ENCODE results near the gene SCD5.

SCD5 gene

DNA sequence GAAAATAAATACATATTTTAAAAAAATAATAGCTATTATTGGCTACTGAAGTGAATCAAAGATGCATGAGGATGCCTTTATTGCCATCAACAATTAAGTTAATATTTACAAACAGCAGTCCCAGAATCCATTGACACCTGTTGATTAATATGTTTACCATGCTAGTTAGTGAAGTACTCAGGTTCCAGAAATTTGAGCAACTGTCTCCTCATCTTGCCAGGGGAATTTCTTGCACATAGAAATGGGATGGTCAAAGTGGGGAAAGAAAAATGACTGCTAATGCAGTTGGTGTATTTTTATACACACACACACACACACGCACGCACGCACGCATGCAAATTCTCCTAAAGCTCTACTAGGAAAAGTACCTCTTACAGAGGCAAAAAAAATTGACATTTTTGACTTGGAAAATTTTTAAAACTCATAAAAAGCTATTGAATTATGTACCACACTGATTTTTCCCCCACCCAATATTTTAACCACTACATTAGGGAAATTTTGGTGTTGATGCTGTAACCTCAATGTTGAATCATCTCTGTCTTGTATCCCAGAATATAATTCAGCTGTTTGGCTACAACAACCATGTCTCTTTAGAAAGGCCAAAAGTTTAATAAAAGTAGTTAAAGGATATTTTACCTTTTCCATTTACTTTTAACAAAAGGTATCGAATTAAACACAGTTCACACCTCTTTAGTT lies 131.5 kb downstream of the SCD5 start:
- H3K27me3 ChIP-seq (ENCODE audit: insufficient read depth, low read length), result no peaks in the 10 kb centered on the region
- H3K4me3 ChIP-seq (ENCODE audit: low read length), result no peak overlapping the region
- peaks cover 3% of the 10 kb centered on the region; the same call in 1 of the 2 replicates for H3K4me1 ChIP-seq (ENCODE audit: insufficient read depth, low read length)
- no peaks in the 10 kb centered on the region for H3K36me3 ChIP-seq (ENCODE audit: insufficient read depth, low read depth, low read length)
- no peaks in the 10 kb centered on the region for H3K9me3 ChIP-seq (ENCODE audit: insufficient read depth, low read depth, low read length)
- no peak overlapping the region for H3K27ac ChIP-seq (ENCODE audit: low read length)
- no peak overlapping the region for H3K9ac ChIP-seq (ENCODE audit: low read depth, low read length)

DNA sequence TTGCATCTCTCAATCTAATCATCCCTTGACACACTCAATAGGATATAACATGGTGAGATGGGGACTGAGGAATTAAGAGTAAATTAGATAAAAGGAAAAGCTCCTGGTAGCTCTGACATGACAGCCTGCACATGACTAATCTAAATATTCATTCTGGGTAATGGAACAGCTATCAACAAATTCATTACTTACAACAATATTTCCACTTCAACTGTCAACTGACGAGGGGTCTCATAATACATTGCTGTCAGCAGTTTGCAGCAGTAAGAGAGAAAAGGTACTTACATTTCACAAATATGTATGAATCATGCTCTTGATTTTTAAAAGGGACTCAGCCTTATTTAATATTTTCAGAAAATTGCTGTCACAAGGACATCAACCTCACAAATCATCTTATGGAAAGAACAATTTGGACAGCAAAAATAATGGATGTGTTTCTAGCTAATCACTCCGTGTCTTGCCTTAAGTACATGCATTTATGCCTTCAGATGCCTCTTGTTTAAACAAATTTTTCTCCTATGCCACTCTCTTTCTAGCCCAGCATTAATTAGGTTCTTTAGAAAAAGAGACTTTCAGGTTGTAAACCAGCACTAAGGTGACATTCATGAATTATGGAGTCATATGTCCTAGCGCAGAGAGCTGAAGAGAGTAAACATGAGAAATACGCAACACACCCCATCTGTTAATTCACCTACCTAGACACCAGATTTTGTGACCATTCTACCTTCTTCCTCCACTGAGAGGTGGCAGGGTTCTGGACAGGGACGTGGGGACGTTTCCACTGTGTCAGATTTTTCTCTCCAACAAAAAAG lies 137.2 kb downstream of the SCD5 start:
- peaks cover 3% of the 10 kb centered on the region; the same call in 1 of the 2 replicates for H3K4me1 ChIP-seq (ENCODE audit: insufficient read depth, low read length)
- no peak overlapping the region for H3K9ac ChIP-seq (ENCODE audit: low read depth, low read length)
- H3K4me3 ChIP-seq (ENCODE audit: low read length), result no peak overlapping the region
- H3K36me3 ChIP-seq (ENCODE audit: insufficient read depth, low read depth, low read length), result no peaks in the 10 kb centered on the region
- no peaks in the 10 kb centered on the region for H3K27me3 ChIP-seq (ENCODE audit: insufficient read depth, low read length)
- no peak overlapping the region for H3K27ac ChIP-seq (ENCODE audit: low read length)
- no peaks in the 10 kb centered on the region for H3K9me3 ChIP-seq (ENCODE audit: insufficient read depth, low read depth, low read length)

DNA sequence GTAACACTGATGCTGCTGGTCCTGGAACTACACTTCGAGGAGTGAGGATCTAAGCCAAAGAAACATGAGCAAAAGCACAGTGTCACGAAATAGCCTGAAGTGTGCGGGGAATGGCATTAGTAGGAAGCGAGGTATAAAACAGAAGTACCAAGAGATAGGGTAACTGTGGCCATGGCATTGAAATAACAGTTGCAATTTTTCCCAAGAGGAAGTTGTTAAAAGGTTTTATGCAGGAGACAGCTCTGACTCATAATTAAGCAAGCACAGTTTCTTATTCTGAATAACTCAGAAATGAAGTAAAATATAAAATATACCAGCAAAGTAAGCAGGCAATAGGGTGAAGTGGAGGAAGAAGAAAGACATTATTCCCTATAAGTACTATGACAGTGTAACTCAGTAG lies 146.5 kb downstream of the SCD5 start:
- H3K4me1 ChIP-seq (ENCODE audit: insufficient read depth, low read length), result no peaks in the 10 kb centered on the region
- no peaks in the 10 kb centered on the region for H3K9me3 ChIP-seq (ENCODE audit: insufficient read depth, low read depth, low read length)
- H3K27ac ChIP-seq (ENCODE audit: low read length), result no peak overlapping the region
- no peaks in the 10 kb centered on the region for H3K27me3 ChIP-seq (ENCODE audit: insufficient read depth, low read length)
- no peak overlapping the region for H3K4me3 ChIP-seq (ENCODE audit: low read length)
- no peaks in the 10 kb centered on the region for H3K36me3 ChIP-seq (ENCODE audit: insufficient read depth, low read depth, low read length)
- H3K9ac ChIP-seq (ENCODE audit: low read depth, low read length), result no peak overlapping the region

DNA sequence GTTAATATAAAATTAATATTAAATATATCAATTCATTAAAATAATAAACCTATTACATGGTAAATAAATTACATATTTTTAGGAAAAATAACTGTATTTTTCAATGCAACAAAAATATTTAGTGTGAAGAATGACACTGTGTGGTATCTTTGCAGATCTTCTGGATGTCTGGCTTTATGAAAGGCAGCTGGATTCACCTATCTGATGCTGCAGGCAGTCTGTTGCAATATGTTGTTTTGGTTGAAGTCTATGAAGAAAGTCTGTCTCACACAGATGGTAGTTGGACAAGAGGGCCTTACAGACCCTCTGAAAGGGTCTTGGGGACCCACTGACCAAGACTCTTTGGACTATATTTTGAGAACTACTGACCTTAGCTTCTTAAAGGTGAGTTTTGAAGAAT lies 147.7 kb downstream of the SCD5 start:
- H3K36me3 ChIP-seq (ENCODE audit: insufficient read depth, low read depth, low read length), result no peaks in the 10 kb centered on the region
- no peak overlapping the region for H3K27ac ChIP-seq (ENCODE audit: low read length)
- no peaks in the 10 kb centered on the region for H3K4me1 ChIP-seq (ENCODE audit: insufficient read depth, low read length)
- H3K4me3 ChIP-seq (ENCODE audit: low read length), result no peak overlapping the region
- H3K9me3 ChIP-seq (ENCODE audit: insufficient read depth, low read depth, low read length), result no peaks in the 10 kb centered on the region
- no peak overlapping the region for H3K9ac ChIP-seq (ENCODE audit: low read depth, low read length)
- no peaks in the 10 kb centered on the region for H3K27me3 ChIP-seq (ENCODE audit: insufficient read depth, low read length)

DNA sequence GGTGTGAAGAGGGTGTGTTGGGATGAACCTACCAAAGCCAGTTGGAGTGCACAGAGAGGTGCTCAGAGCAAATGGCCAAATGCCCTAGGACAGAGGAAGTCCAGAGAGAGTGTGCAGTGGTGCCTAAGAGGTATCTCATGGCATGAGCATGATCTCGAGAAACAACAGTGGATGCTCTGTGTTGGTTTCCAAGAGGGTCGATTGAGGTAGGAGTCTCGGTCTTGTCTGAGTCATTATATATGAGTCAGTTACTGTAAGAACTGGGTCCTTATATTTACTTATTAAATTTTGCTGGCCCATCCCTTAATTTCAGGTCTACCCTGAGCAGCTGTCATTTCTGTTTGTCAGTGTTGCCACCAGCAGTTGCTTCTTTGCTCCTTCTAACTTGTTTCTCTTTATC lies 150.2 kb downstream of the SCD5 start:
- Histone ChIP-seq H3K27ac (ENCODE audit: low read length) (no peak overlapping the region), H3K4me1 (ENCODE audit: insufficient read depth, low read length) (no peaks in the 10 kb centered on the region), H3K36me3 (ENCODE audit: insufficient read depth, low read depth, low read length) (no peaks in the 10 kb centered on the region), H3K27me3 (ENCODE audit: insufficient read depth, low read length) (no peaks in the 10 kb centered on the region), H3K9me3 (ENCODE audit: insufficient read depth, low read depth, low read length) (no peaks in the 10 kb centered on the region), H3K4me3 (ENCODE audit: low read length) (no peak overlapping the region), H3K9ac (ENCODE audit: low read depth, low read length) (no peak overlapping the region)

DNA sequence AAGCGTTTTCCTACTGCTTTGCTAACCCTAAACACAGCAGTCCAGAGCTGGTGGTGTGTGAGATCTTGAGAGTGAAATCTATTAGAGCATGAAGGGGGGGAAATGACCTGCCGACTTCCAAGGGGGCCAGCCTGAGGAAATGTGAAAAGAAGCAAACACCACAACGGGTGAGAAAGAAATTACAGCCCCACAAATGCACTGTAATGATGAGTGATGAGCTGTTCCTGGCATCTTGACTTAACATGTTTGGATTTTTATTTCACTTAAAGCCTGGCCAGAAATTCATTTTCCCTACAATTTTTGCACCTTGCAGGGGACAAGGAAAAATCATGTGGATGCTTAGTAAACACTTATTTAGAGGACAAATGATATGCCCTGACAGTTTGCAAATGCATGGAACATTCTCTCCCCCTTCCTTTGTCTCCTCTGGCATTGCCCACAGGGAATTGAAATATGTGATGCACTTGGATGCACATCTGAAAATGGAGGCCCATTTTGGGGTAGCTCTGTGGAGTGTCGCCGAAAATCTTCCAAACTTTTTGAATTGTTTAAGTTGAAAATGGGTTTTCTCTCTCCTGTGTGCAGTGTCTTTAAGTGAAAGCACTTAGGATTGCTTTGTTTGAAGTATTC lies 152.5 kb downstream of the SCD5 start:
- Histone ChIP-seq H3K4me1 (ENCODE audit: insufficient read depth, low read length) (no peaks in the 10 kb centered on the region), H3K36me3 (ENCODE audit: insufficient read depth, low read depth, low read length) (no peaks in the 10 kb centered on the region), H3K27me3 (ENCODE audit: insufficient read depth, low read length) (no peaks in the 10 kb centered on the region), H3K27ac (ENCODE audit: low read length) (no peak overlapping the region), H3K9me3 (ENCODE audit: insufficient read depth, low read depth, low read length) (no peaks in the 10 kb centered on the region), H3K4me3 (ENCODE audit: low read length) (no peak overlapping the region), H3K9ac (ENCODE audit: low read depth, low read length) (no peak overlapping the region)

DNA sequence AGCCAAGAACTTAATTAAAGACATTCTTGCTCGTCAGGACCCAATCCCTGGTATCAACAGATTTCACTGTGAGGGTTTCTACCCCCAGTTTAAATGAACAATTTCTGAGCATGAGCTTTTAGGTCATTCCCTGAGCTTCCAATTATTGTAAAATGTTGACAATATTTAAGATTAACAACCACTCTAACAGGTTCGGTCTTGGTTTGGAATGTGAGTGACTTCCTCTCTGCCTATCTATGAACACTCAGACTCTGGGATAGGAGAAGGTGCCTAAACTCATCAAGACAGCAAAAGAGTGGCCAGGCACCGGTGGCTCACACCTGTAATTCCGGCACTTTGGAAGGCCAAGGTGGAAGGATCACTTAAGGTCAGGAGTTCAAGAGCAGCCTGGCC lies 153.9 kb downstream of the SCD5 start:
- no peak overlapping the region for H3K4me3 ChIP-seq (ENCODE audit: low read length)

DNA sequence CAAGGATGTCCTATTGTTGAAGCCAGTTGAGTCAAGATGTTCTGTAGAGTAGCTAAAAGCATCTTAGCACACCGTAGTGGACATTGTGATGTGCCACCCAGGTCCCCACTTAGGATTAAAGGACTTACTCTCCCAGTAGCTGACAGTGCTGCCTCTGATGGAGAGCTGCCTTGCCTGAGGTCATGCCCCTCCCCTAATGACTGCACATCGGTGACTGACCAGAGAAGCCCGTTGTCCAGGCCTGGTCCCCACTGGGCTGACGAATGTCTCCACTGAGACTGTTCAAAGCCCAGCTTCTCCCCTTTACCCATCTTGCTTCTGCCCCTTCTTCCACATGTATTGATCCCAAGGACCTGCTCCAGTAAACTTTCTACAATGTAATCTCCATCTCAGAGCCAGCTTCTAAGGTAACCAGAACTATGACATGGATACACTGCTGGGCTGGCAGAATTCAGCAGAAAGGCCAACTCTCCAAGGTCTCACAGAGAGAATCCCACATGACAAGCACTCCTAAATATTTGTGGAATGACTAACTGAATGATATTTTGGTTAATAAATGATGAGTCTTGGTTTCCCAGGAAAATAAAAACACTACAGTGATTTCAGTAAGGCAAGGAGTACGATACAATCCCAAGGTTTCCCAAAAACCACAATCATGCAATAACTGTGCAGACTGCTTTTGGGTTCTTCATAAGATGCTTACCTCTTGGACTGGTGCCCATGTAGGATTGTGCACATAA lies 154.4 kb downstream of the SCD5 start:
- Histone ChIP-seq H3K4me3 (ENCODE audit: low read length) (no peak overlapping the region), H3K9me3 (ENCODE audit: insufficient read depth, low read depth, low read length) (no peaks in the 10 kb centered on the region), H3K4me1 (ENCODE audit: insufficient read depth, low read length) (no peaks in the 10 kb centered on the region), H3K27ac (ENCODE audit: low read length) (no peak overlapping the region), H3K27me3 (ENCODE audit: insufficient read depth, low read length) (no peaks in the 10 kb centered on the region), H3K9ac (ENCODE audit: low read depth, low read length) (no peak overlapping the region), H3K36me3 (ENCODE audit: insufficient read depth, low read depth, low read length) (no peaks in the 10 kb centered on the region)

More for the DNA sequence above, 153.9 kb downstream of the SCD5 start:
- H3K27ac ChIP-seq (ENCODE audit: low read length), result no peak overlapping the region
- no peaks in the 10 kb centered on the region for H3K27me3 ChIP-seq (ENCODE audit: insufficient read depth, low read length)
- no peaks in the 10 kb centered on the region for H3K36me3 ChIP-seq (ENCODE audit: insufficient read depth, low read depth, low read length)
- no peaks in the 10 kb centered on the region for H3K9me3 ChIP-seq (ENCODE audit: insufficient read depth, low read depth, low read length)
- no peak overlapping the region for H3K9ac ChIP-seq (ENCODE audit: low read depth, low read length)
- no peaks in the 10 kb centered on the region for H3K4me1 ChIP-seq (ENCODE audit: insufficient read depth, low read length)

DNA sequence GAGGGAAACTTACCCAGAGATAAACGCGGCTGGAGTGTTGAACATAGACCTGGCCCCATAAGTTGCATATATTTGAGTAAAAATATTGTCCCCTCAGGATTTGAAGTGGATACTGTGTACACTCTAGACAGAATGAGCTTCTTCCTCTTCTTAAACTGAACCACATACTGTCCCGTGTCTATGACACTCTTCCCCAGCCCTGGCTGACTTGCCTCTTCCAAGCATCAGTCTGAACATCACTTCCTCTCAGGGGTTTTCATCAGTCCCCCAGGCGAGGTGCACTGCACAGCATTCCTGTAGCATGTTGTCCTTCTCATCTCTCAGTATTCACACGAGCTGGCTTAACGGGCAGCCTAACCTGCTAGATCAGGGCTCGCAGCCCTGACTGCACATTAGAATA lies 156.3 kb downstream of the SCD5 start:
- Histone ChIP-seq H3K27ac (ENCODE audit: low read length) (no peak overlapping the region), H3K27me3 (ENCODE audit: insufficient read depth, low read length) (no peaks in the 10 kb centered on the region), H3K9ac (ENCODE audit: low read depth, low read length) (no peak overlapping the region), H3K9me3 (ENCODE audit: insufficient read depth, low read depth, low read length) (no peaks in the 10 kb centered on the region), H3K4me1 (ENCODE audit: insufficient read depth, low read length) (no peaks in the 10 kb centered on the region), H3K4me3 (ENCODE audit: low read length) (no peak overlapping the region), H3K36me3 (ENCODE audit: insufficient read depth, low read depth, low read length) (no peaks in the 10 kb centered on the region)

DNA sequence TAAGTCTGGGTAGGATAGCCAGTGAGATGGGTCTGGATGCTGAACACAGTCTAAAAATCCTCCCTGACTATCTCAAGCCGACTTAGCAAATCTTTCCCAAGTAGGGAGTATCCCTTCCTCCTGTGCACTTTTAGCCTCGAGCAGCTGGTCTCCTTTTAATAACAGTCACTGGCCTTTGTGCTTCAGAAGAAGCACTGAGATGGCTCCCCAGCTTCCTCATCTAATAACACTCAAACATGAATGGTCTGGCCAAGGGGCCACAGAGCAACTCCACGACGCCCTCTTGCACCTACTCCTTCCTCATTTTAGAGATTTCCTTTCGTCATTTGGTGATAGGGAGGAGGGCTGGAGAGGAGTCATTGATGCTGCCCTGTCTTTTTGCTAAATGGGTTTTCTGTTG lies 158.1 kb downstream of the SCD5 start:
- Histone ChIP-seq H3K36me3 (ENCODE audit: insufficient read depth, low read depth, low read length) (no peaks in the 10 kb centered on the region), H3K9me3 (ENCODE audit: insufficient read depth, low read depth, low read length) (no peaks in the 10 kb centered on the region), H3K27me3 (ENCODE audit: insufficient read depth, low read length) (no peaks in the 10 kb centered on the region), H3K4me1 (ENCODE audit: insufficient read depth, low read length) (no peaks in the 10 kb centered on the region), H3K27ac (ENCODE audit: low read length) (no peak overlapping the region), H3K4me3 (ENCODE audit: low read length) (no peak overlapping the region), H3K9ac (ENCODE audit: low read depth, low read length) (no peak overlapping the region)

DNA sequence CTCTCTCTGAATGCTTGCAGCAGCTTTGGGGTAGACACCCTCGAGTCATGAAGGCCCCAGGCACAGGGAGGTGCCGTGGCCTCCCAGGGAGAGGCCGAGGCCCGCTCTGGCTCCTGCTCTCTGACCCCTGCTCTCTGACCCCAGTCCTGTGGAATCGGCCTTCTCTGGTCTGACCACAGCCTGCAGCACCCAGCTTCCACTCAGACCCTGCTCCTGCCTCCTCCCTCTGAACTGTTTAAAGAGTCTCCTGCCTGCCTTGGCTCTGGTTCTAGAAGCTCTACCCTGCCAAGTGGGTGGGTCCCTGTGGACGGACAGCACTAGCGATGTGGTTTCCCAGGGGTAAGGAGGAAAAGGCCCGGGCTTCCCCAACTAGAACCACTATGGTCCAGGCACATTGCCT lies 158.6 kb downstream of the SCD5 start:
- no peak overlapping the region for H3K9ac ChIP-seq (ENCODE audit: low read depth, low read length)
- no peaks in the 10 kb centered on the region for H3K4me1 ChIP-seq (ENCODE audit: insufficient read depth, low read length)
- no peak overlapping the region for H3K4me3 ChIP-seq (ENCODE audit: low read length)
- H3K27me3 ChIP-seq (ENCODE audit: insufficient read depth, low read length), result no peaks in the 10 kb centered on the region
- H3K36me3 ChIP-seq (ENCODE audit: insufficient read depth, low read depth, low read length), result no peaks in the 10 kb centered on the region
- H3K9me3 ChIP-seq (ENCODE audit: insufficient read depth, low read depth, low read length), result no peaks in the 10 kb centered on the region
- H3K27ac ChIP-seq (ENCODE audit: low read length), result no peak overlapping the region

Measured in iPS-20b (cell line).